ENCODE measurements around the gene MATR3. TPM values are rescaled to one million over a fixed set of nuclear protein-coding genes. Genes with fewer than 3 reads are reported as not detected.

The MATR3 gene
- total RNA-seq, 1 donor from 2014 or later, result 169 TPM

DNA sequence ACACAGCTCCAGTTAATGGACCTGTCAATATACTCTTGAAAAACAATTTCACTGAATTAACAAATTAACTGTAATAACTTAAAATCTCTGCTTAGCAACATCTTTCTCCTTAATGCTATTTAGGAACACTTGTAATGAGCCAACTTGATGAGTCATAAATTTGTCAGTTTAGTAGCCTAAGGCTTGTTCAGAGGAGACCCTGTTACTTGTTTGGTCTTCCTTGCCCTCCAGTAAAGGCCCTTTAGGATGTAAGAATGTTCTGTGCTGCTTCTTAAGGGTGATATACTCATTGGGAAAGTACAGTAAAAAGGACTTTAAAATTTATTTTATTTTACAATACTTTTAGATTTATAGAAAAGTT lies 11.4 kb upstream of the MATR3 start:
- peaks cover 2 to 47% (median 14%) of the 10 kb centered on the region in 3 donors for H3K4me1 ChIP-seq (ENCODE audit: control insufficient read depth in 3 of 3, insufficient read depth in 3 of 3, low read length in 3 of 3)
- peaks cover 0 to 35% (median 26%) of the 10 kb centered on the region in 3 donors for H3K36me3 ChIP-seq (ENCODE audit: control insufficient read depth in 3 of 3, insufficient read depth in 3 of 3, low read length in 3 of 3)
- H3K27ac ChIP-seq (ENCODE audit: low read depth, low read length), result no peak overlapping the region

GRCh38 chr5:139283252-139284166 lies 10.0 kb upstream of the MATR3 start:
- Histone ChIP-seq H3K9me3 (ENCODE audit: control insufficient read depth in 3 of 3, low read length in 3 of 3) (no peaks in the 10 kb centered on the region), H3K36me3 (ENCODE audit: control insufficient read depth in 3 of 3, insufficient read depth in 3 of 3, low read length in 3 of 3) (peaks cover 0 to 27% (median 20%) of the 10 kb centered on the region in 3 donors), H3K27ac (ENCODE audit: low read depth, low read length) (no peak overlapping the region), H3K4me3 (ENCODE audit: low read length in 3 of 3) (no peak overlapping the region), H3K9ac (ENCODE audit: low read depth in 1 of 3, low read length in 3 of 3) (no peak overlapping the region), H3K27me3 (ENCODE audit: control insufficient read depth in 3 of 3, insufficient read depth in 3 of 3, low read length in 3 of 3) (no peaks in the 10 kb centered on the region), H3K4me1 (ENCODE audit: control insufficient read depth in 3 of 3, insufficient read depth in 3 of 3, low read length in 3 of 3) (peaks cover 2 to 41% (median 11%) of the 10 kb centered on the region in 3 donors)

More for the DNA sequence above, 11.4 kb upstream of the MATR3 start:
- no peaks in the 10 kb centered on the region for H3K9me3 ChIP-seq (ENCODE audit: control insufficient read depth in 3 of 3, low read length in 3 of 3)
- no peak overlapping the region for H3K4me3 ChIP-seq (ENCODE audit: low read length in 3 of 3)
- H3K27me3 ChIP-seq (ENCODE audit: control insufficient read depth in 3 of 3, insufficient read depth in 3 of 3, low read length in 3 of 3), result no peaks in the 10 kb centered on the region
- no peak overlapping the region for H3K9ac ChIP-seq (ENCODE audit: low read depth in 1 of 3, low read length in 3 of 3)

DNA sequence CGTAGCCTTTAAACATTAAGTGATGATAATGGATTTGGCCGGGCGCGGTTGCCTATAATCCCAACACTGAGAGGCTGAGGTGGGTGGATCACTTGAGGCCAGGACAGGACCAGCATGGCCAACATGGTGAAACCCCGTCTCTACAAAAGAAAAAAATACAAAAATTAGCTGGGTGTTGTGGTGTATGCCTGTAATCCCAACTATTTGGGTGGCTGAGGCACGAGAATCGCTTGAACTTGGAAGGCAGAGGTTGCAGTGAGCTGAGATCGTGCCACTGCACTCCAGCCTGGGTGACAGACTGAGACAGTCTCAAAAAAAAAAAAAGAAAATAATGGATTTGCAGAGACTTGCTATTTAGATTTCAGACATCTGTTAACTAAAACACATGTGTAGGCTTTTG lies 9.2 kb upstream of the MATR3 start:
- Histone ChIP-seq H3K4me3 (ENCODE audit: low read length in 3 of 3) (no peak overlapping the region), H3K4me1 (ENCODE audit: control insufficient read depth in 3 of 3, insufficient read depth in 3 of 3, low read length in 3 of 3) (peaks cover 2 to 37% (median 6%) of the 10 kb centered on the region in 3 donors), H3K27ac (ENCODE audit: low read depth, low read length) (no peak overlapping the region), H3K9ac (ENCODE audit: low read depth in 1 of 3, low read length in 3 of 3) (no peak overlapping the region), H3K9me3 (ENCODE audit: control insufficient read depth in 3 of 3, low read length in 3 of 3) (no peaks in the 10 kb centered on the region), H3K36me3 (ENCODE audit: control insufficient read depth in 3 of 3, insufficient read depth in 3 of 3, low read length in 3 of 3) (peaks cover 0 to 23% (median 16%) of the 10 kb centered on the region in 3 donors), H3K27me3 (ENCODE audit: control insufficient read depth in 3 of 3, insufficient read depth in 3 of 3, low read length in 3 of 3) (no peaks in the 10 kb centered on the region)

GRCh38 chr5:139285651-139286392 lies 7.7 kb upstream of the MATR3 start:
- H3K27ac ChIP-seq (ENCODE audit: low read depth, low read length), result no peak overlapping the region

GRCh38 chr5:139287890-139288635 lies 5.5 kb upstream of the MATR3 start:
- Histone ChIP-seq H3K9me3 (ENCODE audit: control insufficient read depth in 3 of 3, low read length in 3 of 3) (no peaks in the 10 kb centered on the region), H3K27me3 (ENCODE audit: control insufficient read depth in 3 of 3, insufficient read depth in 3 of 3, low read length in 3 of 3) (no peaks in the 10 kb centered on the region), H3K4me1 (ENCODE audit: control insufficient read depth in 3 of 3, insufficient read depth in 3 of 3, low read length in 3 of 3) (peaks cover 2 to 8% (median 2%) of the 10 kb centered on the region in 3 donors), H3K27ac (ENCODE audit: low read depth, low read length) (no peak overlapping the region), H3K9ac (ENCODE audit: low read depth in 1 of 3, low read length in 3 of 3) (peak overlapping the region in 1 of 3 donors; percentile 17), H3K4me3 (ENCODE audit: low read length in 3 of 3) (no peak overlapping the region), H3K36me3 (ENCODE audit: control insufficient read depth in 3 of 3, insufficient read depth in 3 of 3, low read length in 3 of 3) (peaks cover 0 to 13% (median 12%) of the 10 kb centered on the region in 3 donors)

More at GRCh38 chr5:139285651-139286392, 7.7 kb upstream of the MATR3 start:
- Histone ChIP-seq H3K4me1 (ENCODE audit: control insufficient read depth in 3 of 3, insufficient read depth in 3 of 3, low read length in 3 of 3) (peaks cover 0 to 27% (median 0%) of the 10 kb centered on the region in 3 donors), H3K36me3 (ENCODE audit: control insufficient read depth in 3 of 3, insufficient read depth in 3 of 3, low read length in 3 of 3) (peaks cover 0 to 16% (median 16%) of the 10 kb centered on the region in 3 donors), H3K4me3 (ENCODE audit: low read length in 3 of 3) (no peak overlapping the region), H3K9me3 (ENCODE audit: control insufficient read depth in 3 of 3, low read length in 3 of 3) (no peaks in the 10 kb centered on the region), H3K9ac (ENCODE audit: low read depth in 1 of 3, low read length in 3 of 3) (no peak overlapping the region), H3K27me3 (ENCODE audit: control insufficient read depth in 3 of 3, insufficient read depth in 3 of 3, low read length in 3 of 3) (no peaks in the 10 kb centered on the region)

DNA sequence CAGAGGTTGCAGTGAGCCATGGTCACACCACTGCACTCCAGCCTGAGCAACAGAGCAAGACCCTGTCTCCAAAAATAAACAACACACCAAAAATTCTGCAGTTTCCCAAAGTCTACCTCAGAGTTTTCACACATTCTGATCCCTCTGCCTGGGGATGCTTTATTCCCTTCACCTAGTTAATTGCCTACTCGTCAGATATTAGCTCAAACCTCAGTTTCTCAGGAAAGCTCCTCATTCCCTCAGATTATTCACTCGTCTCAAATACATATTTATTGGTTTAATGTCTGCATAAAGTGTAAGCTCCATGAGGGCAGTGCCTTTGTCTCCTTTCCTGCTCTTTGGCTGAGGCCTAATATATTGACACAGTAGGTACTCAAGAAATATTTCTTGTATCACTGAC lies 2.5 kb upstream of the MATR3 start:
- H3K27me3 ChIP-seq (ENCODE audit: control insufficient read depth in 3 of 3, insufficient read depth in 3 of 3, low read length in 3 of 3), result no peaks in the 10 kb centered on the region
- no peaks in the 10 kb centered on the region for H3K36me3 ChIP-seq (ENCODE audit: control insufficient read depth in 3 of 3, insufficient read depth in 3 of 3, low read length in 3 of 3)
- no peak overlapping the region for H3K4me3 ChIP-seq (ENCODE audit: low read length in 3 of 3)
- peaks cover 8 to 16% (median 11%) of the 10 kb centered on the region in 3 donors for H3K4me1 ChIP-seq (ENCODE audit: control insufficient read depth in 3 of 3, insufficient read depth in 3 of 3, low read length in 3 of 3)
- no peak overlapping the region for H3K9ac ChIP-seq (ENCODE audit: low read depth in 1 of 3, low read length in 3 of 3)
- no peaks in the 10 kb centered on the region for H3K9me3 ChIP-seq (ENCODE audit: control insufficient read depth in 3 of 3, low read length in 3 of 3)
- no peak overlapping the region for H3K27ac ChIP-seq (ENCODE audit: low read depth, low read length)

- H3K4me1 ChIP-seq (ENCODE audit: control insufficient read depth in 3 of 3, insufficient read depth in 3 of 3, low read length in 3 of 3), result peaks cover 25 to 31% (median 30%) of the 10 kb centered on the region in 3 donors
- no peaks in the 10 kb centered on the region for H3K36me3 ChIP-seq (ENCODE audit: control insufficient read depth in 3 of 3, insufficient read depth in 3 of 3, low read length in 3 of 3)
- peak overlapping the region; percentile 90 to 99 (median 99) for H3K9ac ChIP-seq (ENCODE audit: low read depth in 1 of 3, low read length in 3 of 3)
- H3K27ac ChIP-seq (ENCODE audit: low read depth, low read length), result peak overlapping the region; percentile 100
- no peaks in the 10 kb centered on the region for H3K9me3 ChIP-seq (ENCODE audit: control insufficient read depth in 3 of 3, low read length in 3 of 3)
- no peaks in the 10 kb centered on the region for H3K27me3 ChIP-seq (ENCODE audit: control insufficient read depth in 3 of 3, insufficient read depth in 3 of 3, low read length in 3 of 3)
- peak overlapping the region; percentile 80 to 96 (median 86) for H3K4me3 ChIP-seq (ENCODE audit: low read length in 3 of 3)
These were observed 386 bp upstream of the MATR3 start for GRCh38 chr5:139293202-139293506.

DNA sequence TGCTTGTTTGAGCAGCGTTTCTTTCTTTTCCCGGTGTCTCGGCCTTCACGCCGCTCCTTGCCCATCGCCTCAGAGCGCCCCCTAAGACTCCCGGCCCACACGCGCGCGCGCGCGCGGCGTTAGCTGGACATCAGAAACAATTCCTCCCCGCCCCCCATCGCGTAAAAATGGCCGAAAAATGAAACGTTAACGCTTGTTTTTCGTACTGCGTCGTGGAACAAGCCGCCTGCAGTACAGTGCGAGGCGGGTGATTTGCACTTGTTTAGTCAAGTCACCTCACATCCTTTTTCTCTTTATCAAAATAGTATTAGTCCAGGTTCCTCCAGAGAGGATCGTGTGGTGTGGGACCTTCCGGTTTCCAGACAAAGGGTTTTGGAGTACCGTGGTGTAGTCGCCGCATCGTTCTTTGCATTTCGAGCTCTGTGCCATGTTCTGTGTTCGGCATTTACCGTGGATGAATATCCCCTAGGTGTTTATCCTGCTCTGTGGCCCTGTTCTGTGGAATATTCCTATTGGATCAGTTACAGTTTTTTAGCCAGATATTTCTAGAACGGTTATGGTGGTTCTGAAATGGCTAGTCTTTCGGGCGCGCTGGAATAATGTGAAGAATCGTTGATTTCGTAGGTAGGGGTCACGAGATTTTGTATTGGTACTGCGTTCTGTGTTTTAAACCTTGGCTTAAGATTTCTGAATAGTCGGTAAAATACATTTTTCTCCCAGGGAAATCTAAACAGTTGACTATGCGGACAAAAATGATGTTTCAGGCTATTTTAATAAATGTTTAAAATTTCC lies 1.0 kb downstream of the MATR3 start:
- Histone ChIP-seq H3K27me3 (ENCODE audit: control insufficient read depth in 3 of 3, insufficient read depth in 3 of 3, low read length in 3 of 3) (no peaks in the 10 kb centered on the region), H3K4me3 (ENCODE audit: low read length in 3 of 3) (peak overlapping the region; percentile 80 to 99 (median 96)), H3K27ac (ENCODE audit: low read depth, low read length) (peak overlapping the region; percentile 100), H3K36me3 (ENCODE audit: control insufficient read depth in 3 of 3, insufficient read depth in 3 of 3, low read length in 3 of 3) (no peaks in the 10 kb centered on the region), H3K9me3 (ENCODE audit: control insufficient read depth in 3 of 3, low read length in 3 of 3) (no peaks in the 10 kb centered on the region), H3K4me1 (ENCODE audit: control insufficient read depth in 3 of 3, insufficient read depth in 3 of 3, low read length in 3 of 3) (peaks cover 35 to 43% (median 37%) of the 10 kb centered on the region in 3 donors), H3K9ac (ENCODE audit: low read depth in 1 of 3, low read length in 3 of 3) (peak overlapping the region; percentile 99)
